PC-9 (cell line): ENCODE measurements around the gene STK10.

Experiments used
- EZH2 ChIP-seq: fragments of 200-600 bp; sonication (generic); IDR thresholded peaks from 2 replicates; pipeline ENCODE4 v1.8.0; 2017; ENCODE audit warnings: antibody characterized with exemption, low read depth
- TF ChIP-seq, protein P1 (sequence below): fragments of 200-600 bp; sonication (generic); conservative IDR thresholded peaks from 2 replicates; pipeline ENCODE4 v1.6.1; 2017; ENCODE audit warnings: mixed run types, antibody characterized with exemption, mild to moderate bottlenecking, moderate library complexity

- TF ChIP-seq, protein P1, sequence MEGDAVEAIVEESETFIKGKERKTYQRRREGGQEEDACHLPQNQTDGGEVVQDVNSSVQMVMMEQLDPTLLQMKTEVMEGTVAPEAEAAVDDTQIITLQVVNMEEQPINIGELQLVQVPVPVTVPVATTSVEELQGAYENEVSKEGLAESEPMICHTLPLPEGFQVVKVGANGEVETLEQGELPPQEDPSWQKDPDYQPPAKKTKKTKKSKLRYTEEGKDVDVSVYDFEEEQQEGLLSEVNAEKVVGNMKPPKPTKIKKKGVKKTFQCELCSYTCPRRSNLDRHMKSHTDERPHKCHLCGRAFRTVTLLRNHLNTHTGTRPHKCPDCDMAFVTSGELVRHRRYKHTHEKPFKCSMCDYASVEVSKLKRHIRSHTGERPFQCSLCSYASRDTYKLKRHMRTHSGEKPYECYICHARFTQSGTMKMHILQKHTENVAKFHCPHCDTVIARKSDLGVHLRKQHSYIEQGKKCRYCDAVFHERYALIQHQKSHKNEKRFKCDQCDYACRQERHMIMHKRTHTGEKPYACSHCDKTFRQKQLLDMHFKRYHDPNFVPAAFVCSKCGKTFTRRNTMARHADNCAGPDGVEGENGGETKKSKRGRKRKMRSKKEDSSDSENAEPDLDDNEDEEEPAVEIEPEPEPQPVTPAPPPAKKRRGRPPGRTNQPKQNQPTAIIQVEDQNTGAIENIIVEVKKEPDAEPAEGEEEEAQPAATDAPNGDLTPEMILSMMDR = no peak
- TF ChIP-seq EZH2 = no peak
Observed at GRCh38 chr5:172183881-172184280, 4.1 kb downstream of the STK10 start.
